Nephron progenitor cell (in vitro differentiated cells): Measurements from ENCODE around the gene ZNF625.

Experiments
- DNase-seq: peaks from one replicate; pipeline ENCODE4 v3.0.0; 2021
- H3K27ac Mint-ChIP-seq: 2 replicates; pipeline ENCODE4 v1.8.0; 2021; ENCODE audit warnings: mild to moderate bottlenecking, moderate library complexity, mixed read lengths
- H3K27me3 Mint-ChIP-seq: 2 replicates; pipeline ENCODE4 v1.8.0; 2021; ENCODE audit warnings: mild to moderate bottlenecking, low read depth, mixed read lengths; ENCODE audit not compliant: poor library complexity
- H3K36me3 Mint-ChIP-seq: 2 replicates; pipeline ENCODE4 v1.8.0; 2021; ENCODE audit warnings: low read depth, mixed read lengths
- H3K4me1 Mint-ChIP-seq: 2 replicates; pipeline ENCODE4 v1.8.0; 2021; ENCODE audit warnings: mixed read lengths
- H3K4me3 Mint-ChIP-seq: 2 replicates; pipeline ENCODE4 v1.8.0; 2021; ENCODE audit warnings: mild to moderate bottlenecking, moderate library complexity, mixed read lengths
- H3K9me3 Mint-ChIP-seq: 2 replicates; pipeline ENCODE4 v1.8.0; 2021; ENCODE audit warnings: mild to moderate bottlenecking, moderate library complexity, mixed read lengths
- TF ChIP-seq, protein P1 (sequence below): fragments of 200-600 bp; sonication (generic); IDR thresholded peaks from 2 replicates; pipeline ENCODE4 v1.5.0; 2021; ENCODE audit warnings: antibody characterized with exemption

ZNF625 gene

DNA sequence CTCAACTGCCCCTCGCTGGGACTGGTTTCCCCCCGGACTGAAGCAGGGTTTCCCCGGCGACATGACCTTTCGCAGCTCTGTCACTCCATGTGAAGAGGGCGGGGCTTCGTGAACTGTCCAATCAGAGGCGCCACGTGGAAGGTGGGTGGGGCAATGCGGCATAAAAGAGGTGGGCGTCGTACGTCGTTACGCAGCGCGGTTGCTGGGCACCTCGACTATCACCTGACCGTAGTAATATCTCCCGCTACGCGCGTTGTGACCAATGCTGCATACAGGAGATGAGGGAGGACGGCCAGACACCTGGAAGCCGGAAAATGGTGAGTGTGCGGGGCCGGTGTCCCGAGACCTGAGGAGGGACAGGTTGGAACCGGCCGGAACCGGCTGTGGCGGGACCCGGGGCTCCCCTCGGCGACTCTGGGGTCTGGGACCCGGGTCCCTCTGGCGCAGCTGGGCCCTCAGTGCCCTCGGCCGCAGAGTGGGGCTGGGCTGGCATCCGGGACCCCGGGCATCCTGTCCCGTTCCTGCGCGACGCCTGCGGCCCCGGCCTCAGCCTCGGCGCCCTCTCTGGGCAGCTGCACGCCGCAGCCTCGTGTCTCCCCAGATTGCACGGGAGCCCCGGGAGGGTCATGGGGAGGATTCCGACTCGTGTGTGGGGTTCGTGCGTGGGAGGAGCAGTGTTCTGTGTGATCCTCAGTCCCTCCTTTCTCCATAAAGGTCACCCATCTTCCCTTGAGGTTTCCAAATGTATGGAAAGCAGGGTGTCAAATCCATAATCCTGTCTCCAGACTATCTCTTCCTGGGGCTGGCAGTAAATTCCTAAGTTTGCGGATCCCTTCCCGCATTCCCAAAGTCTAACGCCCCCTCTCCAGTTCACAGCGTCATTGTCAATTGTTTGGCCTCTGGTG, 38.5 kb upstream of the ZNF625 start:
- Mint-ChIP-seq H3K27me3 (peaks cover 8% of the 10 kb centered on the region), H3K36me3 (peaks cover 94% of the 10 kb centered on the region), H3K4me1 (no peaks in the 10 kb centered on the region), H3K9me3 (peaks cover 98% of the 10 kb centered on the region), H3K27ac (no peak overlapping the region), H3K4me3 (peak overlapping the region; percentile 44)
- peak; percentile 12 for DNase-seq
- TF ChIP-seq, protein P1, sequence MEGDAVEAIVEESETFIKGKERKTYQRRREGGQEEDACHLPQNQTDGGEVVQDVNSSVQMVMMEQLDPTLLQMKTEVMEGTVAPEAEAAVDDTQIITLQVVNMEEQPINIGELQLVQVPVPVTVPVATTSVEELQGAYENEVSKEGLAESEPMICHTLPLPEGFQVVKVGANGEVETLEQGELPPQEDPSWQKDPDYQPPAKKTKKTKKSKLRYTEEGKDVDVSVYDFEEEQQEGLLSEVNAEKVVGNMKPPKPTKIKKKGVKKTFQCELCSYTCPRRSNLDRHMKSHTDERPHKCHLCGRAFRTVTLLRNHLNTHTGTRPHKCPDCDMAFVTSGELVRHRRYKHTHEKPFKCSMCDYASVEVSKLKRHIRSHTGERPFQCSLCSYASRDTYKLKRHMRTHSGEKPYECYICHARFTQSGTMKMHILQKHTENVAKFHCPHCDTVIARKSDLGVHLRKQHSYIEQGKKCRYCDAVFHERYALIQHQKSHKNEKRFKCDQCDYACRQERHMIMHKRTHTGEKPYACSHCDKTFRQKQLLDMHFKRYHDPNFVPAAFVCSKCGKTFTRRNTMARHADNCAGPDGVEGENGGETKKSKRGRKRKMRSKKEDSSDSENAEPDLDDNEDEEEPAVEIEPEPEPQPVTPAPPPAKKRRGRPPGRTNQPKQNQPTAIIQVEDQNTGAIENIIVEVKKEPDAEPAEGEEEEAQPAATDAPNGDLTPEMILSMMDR, result no peak

DNA sequence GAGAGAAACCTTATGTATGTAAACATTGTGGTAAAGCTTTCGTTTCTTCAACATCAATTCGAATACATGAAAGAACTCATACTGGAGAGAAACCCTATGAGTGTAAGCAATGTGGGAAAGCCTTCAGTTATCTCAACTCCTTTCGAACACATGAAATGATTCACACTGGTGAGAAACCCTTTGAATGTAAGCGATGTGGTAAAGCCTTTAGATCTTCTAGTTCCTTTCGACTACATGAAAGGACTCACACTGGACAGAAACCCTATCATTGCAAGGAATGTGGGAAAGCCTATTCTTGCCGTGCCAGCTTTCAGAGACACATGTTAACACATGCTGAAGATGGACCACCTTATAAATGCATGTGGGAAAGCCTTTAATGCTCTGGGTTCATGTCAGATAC, 31.1 kb upstream of the ZNF625 start:
- TF ChIP-seq, protein P1, result no peak
- peaks cover 98% of the 10 kb centered on the region for H3K36me3 Mint-ChIP-seq
- H3K27ac Mint-ChIP-seq, result no peak overlapping the region
- peaks cover 100% of the 10 kb centered on the region for H3K9me3 Mint-ChIP-seq
- H3K4me3 Mint-ChIP-seq, result no peak overlapping the region
- DNase-seq, result no peak
- H3K27me3 Mint-ChIP-seq, result peaks cover 13% of the 10 kb centered on the region
- H3K4me1 Mint-ChIP-seq, result no peaks in the 10 kb centered on the region

DNA sequence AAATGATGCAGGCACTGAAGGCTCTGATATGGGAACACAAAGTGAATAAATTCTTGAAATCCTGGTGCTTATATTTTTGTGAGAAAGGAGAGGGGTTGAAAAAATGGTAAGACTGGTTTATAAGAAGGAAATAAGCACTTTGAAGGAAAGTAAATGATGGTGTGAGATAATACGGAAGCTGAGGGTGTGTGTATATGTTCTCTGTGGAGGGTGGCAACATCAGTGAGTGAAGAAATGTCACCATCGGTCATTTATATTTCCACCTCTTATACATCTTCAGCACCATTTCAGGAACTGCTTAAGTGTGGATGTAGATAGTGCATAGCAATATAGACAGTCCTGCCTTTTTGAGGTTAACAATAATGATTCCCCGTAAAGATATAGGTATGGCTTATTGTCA, 23.8 kb upstream of the ZNF625 start:
- H3K4me1 Mint-ChIP-seq, result no peaks in the 10 kb centered on the region
- peaks cover 98% of the 10 kb centered on the region for H3K9me3 Mint-ChIP-seq
- H3K4me3 Mint-ChIP-seq, result no peak overlapping the region
- H3K36me3 Mint-ChIP-seq, result peaks cover 96% of the 10 kb centered on the region
- H3K27ac Mint-ChIP-seq, result no peak overlapping the region
- TF ChIP-seq, protein P1, result no peak
- H3K27me3 Mint-ChIP-seq, result peaks cover 3% of the 10 kb centered on the region
- no peak for DNase-seq

DNA sequence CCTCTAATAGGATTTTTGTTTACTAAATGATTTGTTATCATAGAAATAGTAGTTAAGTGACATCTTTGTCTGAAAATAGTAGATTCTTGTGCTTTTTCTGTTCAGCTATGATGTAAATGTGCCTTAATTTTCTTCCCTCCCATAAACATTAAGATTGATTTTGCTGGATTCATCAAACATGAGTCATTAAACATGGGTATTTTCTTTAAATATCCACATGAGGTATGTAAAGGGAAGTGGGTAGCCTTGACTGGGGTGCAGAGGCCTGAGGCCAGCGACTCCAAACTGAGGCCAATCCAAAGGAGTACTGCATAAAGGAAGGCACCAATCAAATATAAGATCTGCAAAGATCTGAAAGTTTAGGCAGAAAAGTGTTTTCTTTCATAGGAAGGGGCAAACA, 10.1 kb upstream of the ZNF625 start:
- Mint-ChIP-seq H3K9me3 (peaks cover 59% of the 10 kb centered on the region), H3K27me3 (peaks cover 12% of the 10 kb centered on the region), H3K4me1 (peaks cover 26% of the 10 kb centered on the region), H3K4me3 (no peak overlapping the region), H3K36me3 (peaks cover 67% of the 10 kb centered on the region), H3K27ac (no peak overlapping the region)
- TF ChIP-seq, protein P1, result no peak
- no peak for DNase-seq

DNA sequence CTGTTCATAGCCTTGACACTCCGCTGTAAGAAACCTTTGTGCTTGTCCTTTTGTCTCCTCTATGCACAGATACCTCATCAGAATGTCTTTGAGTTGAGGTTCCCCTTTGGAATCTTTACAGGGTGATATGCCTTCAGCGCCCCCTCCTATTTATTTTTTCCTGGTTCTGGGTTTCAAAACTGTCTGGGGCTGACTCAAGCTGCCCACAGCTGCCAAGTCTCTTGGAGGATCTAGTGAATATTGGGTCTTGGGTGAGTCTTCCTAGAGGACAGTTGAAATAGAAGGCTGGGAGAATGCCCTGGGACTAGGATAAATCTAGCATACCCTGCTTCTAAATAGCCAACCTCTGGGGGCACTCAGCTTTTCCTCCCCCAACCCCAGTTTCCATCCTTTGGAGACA, 7.3 kb upstream of the ZNF625 start:
- H3K4me1 Mint-ChIP-seq, result peaks cover 26% of the 10 kb centered on the region
- H3K27me3 Mint-ChIP-seq, result peaks cover 16% of the 10 kb centered on the region
- H3K27ac Mint-ChIP-seq, result peak overlapping the region; percentile 97
- TF ChIP-seq, protein P1, result no peak
- H3K36me3 Mint-ChIP-seq, result peaks cover 42% of the 10 kb centered on the region
- peak overlapping the region; percentile 96 for H3K4me3 Mint-ChIP-seq
- peaks cover 55% of the 10 kb centered on the region for H3K9me3 Mint-ChIP-seq
- DNase-seq, result no peak
